GM21528 (cell line): Measurements from ENCODE around the gene ADCK2.
"Not testable (repeated sequence)": the region's sequence is repeated elsewhere in the genome, so short reads cannot be mapped to it uniquely, and the experiment has no call there.

Experiments
- ATAC-seq: cut with Tn5 transposase; IDR thresholded peaks from one replicate; pipeline ENCODE4 v1.9.1; 2021; ENCODE audit warnings: mild to moderate bottlenecking, moderate library complexity; ENCODE audit not compliant: unreplicated experiment, low FRiP score

Gene ADCK2

DNA sequence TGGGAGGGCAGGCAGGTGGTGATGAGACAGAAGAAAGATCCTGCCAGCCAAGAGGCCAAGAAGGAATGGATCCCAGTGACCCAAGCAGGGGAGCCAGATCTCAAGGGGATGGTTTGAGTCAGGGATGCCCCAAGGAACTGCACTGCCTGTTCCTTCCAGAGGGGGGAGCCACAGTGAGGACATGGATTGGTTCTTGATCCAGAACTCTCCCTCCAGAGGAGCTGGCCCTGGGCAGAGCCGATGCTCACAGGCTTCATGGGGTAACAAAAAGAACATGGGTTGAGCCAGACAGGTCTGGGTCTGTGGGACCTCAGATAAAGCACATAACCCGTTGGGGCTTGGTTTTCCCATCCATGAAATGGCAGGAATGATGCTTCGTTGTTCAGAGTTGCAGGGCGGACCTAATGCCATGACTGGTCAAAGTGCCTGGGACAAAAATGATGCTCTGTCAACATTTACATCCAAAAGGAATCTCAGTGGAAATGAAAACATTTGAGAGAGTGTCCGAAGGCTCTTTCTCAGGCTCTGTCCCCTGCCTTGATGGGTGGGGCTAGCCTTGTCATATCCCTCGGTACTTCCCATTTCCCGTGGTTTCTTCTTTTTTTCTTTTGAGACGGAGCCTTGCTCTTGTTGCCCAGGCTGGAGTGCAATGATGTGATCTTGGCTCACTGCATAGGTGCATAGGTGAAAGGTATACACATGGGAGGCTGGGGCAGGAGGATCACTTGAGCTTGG, 27.4 kb upstream of the ADCK2 start:
- no peak for ATAC-seq

DNA sequence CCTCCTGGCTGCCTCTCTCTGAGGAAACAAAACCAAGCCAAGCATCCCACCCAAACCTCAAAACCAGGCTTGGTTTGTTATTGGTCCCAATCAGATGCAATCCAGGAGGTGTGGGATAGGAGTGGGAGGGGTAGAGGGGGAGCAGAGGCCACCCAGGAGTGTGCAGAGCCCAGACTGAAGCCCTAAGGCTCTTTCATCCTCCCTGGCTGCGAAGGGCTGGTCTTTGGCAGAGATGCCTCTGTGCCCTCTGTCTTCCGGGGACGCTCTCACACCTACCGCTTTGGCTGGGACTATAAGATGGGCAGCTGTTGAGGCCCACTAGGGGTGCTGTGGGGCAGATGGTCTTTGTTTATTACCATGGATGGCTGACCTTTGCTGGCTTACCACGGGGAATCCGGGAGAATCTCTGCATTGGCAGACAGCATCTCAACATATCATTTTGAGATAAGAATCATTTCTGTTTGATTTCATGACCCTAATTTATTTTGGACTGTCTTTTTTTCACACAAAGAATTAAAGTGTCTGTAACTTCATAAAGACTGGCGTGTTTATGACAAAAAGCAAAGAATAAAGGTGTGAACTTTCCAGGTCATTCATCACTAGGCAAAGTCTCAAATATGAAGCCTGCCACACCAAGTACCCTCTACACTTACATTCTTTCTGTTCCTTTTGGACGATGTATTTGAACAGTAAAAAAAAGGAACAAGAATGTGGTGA, 25.7 kb upstream of the ADCK2 start:
- peak; percentile 68 for ATAC-seq

DNA sequence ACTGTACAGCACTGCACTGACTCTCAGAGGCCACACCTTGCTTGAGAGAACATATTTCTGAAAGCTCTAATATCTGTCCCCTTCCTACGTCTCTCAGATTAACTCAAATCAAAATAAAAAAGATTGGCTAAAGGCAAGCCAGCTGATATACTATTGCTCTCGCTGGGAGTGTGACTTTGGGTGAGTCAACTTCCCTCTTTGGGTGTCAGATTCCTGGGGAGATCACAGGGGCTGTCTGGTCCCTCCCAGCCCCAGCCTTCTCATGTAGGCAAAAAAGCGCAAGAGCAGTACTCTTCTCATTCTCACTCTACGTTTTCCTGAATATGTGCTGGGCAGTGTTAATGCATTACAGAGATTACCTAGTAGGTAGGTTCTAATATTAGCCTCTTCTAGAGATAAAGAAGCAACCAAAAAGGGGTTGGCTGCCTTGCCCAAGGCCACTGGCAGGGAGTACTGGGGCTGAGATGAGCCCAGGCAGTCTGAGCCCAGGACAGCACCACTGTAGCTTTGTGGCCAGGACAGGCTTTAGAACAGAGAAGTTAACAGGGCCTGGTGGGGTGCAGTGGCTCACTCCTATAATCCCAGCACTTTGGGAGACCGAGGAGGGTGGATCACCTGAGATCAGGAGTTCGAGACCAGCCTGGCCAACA, 23.1 kb upstream of the ADCK2 start:
- ATAC-seq = no peak

DNA sequence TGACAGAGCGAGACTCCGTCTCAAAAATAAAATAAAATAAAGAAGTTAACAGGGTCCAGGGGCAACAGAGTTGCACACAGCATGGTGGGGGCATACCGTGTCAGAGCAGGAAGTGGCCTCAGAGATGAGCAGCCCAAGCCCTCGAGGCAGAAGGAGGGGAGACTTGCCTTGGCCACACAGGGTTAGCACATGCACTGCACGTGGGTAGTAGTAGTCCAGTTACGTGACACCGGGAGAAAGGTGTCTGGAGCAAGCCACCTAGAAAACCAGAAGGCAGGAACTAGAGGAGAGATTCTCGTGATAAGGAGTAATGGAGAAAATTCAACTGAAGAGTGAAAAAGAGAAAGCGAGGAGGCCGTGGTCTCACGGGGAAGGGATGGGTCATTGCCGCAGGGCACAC, 22.4 kb upstream of the ADCK2 start:
- no peak for ATAC-seq

DNA sequence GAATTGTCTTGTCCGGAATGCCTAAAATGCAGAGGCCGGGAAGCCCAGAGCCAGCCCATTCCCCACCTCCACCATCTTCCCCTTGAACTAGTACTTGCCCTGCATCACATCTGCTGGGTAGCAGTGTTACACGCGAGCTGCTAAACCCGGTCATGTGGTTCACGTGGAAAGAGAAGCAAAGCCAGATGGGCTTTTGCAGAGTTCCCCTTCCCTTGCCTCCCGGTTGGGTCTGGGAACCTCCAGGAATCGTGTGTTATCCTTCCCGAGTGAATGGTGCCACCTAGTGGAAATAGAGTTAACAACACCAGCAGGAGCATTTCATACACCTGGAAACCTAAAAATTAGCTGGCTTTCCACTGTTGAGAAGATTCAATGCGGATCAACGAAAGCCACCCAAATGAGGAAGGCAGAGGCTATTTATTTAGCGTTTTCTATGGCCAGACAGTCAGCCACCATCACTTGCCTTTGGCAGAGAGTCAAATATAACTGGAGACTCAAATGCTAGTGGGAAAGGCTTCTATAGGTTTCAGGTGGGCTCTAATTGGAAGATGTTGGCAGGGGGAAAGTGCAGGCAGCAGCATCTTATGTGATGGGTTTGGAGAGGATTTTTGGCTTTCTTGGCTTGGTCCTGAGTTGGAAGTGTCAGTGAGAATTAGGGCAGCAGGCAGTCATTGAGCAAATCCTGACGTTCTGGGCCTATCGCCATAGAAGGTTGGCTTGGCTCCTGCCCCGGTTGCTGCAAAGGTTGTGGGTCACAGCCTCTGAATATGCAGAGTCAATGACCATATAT, 19.2 kb upstream of the ADCK2 start:
- ATAC-seq = no peak

DNA sequence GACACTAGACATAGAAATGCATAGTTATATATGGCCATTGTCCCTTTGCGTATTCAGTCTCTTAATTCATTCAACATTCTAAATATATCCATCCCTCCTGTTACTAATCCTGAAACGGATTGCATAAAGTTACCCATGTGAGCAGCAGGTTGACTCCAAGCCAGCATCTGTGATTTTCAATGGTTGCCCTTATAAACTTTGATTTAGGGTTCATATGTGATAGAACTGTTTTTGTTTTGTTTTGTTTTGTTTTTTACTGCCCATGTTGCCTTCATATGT, 18.7 kb upstream of the ADCK2 start:
- ATAC-seq = no peak

DNA sequence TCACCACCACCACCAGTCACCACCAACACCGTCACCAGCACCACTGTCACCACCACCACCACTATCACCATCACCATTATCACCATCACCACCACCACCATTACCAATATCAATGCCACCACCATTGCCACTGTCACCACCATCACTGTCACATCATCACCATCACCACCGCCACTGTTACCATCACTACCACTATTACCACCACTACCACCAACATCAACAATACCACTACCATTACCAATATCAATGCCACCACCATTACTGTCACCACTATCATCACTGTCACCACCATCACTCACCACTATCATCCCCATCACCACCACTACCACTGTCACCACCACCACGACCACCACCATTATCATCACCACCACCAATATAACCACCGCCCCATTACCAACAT, 18.1 kb upstream of the ADCK2 start:
- no peak for ATAC-seq

DNA sequence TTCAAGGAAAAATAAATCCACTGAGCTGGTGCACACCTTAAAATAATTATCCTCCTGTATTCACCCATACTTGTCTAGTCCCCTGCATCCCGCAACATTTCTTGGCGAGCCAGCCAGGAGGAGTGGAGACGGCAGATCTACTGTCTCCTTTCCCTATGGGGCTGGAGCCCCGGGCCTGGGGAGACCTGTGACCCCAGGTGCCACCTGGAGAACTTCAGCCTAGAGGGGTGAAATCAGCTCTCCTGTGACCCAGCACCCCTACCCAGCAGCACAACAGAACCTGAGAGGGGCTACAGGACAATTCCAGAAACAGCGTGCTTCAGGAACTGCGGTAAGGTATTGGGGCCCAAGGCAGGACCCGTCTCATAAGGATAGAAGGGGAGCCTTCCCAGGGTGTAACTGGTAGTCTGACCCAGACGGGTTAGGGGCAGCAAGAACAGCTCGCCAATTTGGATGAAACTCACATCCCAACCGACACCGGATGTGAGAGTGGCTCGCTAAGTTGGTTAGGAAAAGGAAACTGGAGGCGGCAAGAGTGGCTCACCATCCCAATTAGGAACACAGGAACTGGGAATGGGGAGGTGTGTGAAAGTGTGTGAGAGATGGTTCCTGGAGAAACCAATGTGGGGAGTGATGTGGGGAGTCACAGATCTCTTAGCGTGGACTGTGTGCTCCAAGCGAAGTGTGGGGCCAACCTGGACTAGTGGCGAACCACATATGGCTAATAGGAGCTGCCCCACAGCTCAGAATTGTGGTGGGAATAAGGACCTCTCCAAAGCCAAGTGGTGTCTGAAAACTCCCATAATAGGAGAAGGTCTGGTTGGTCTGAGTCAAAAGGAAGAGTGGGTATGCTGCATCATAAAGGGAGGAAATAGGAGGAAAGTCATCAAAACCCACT, 17.0 kb upstream of the ADCK2 start:
- no peak for ATAC-seq

DNA sequence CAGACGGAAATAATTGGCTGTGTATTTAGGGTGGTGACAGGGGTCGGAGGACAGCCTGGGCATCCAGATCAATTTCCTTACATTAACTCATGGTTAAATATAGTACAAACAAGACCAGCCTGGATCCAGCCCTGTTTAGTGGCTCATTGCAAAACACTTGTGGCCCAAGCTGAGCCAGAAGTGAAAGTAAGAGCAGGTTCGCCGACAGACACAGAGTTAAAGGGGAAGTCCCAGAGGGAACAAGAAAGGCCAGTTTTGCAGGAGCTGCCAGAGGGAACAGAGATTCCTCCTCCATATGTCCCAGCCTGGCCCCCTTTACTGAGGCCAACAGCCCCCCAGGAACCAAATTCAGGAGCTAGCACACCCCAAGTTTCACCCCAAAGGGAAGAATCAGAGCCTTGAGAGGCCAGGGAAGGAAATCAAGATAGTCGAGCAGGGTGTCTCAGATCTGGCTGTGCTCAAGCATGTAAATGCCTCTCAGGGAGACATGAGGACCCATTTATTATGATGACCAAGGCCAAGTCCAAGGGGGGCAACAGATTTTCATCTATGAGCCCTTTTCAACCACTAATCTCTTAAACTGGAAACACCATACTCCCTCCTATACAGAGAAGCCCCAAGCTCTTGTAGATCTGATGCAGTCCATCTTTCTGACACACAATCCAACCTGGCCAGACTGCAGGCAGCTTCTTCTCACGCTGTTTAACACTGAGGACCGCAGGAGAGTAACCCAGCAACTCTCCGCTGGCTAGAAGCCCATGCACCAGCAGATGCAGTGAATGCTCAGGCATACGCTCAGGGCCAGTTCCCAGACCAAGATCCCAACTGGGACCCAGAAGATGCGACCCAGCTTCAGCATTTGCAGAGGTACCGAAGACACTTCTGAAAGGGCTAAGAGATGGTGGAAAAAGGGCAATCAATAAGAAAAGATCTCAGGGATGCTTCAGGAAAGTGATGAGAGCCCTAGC, 15.9 kb upstream of the ADCK2 start:
- ATAC-seq = peak; percentile 95

DNA sequence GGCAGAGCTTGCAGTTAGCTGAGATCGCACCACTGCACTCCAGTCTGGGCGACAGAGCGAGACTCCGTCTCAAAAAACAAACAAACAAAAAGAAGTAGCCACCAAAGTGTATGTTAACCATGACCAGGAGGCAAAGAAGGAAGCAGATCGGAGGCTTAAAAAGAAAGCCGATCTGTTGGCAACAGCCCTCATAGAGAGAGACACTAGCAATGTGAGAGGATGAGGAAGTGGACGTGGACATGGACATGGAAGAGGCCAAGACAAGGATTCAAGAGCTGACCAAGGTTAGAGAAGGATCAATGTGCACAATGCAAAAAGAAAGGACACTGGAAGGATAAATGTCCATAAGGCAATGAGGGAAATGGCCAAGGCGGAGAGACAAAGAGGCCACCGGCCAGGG, 14.9 kb upstream of the ADCK2 start:
- no peak for ATAC-seq

DNA sequence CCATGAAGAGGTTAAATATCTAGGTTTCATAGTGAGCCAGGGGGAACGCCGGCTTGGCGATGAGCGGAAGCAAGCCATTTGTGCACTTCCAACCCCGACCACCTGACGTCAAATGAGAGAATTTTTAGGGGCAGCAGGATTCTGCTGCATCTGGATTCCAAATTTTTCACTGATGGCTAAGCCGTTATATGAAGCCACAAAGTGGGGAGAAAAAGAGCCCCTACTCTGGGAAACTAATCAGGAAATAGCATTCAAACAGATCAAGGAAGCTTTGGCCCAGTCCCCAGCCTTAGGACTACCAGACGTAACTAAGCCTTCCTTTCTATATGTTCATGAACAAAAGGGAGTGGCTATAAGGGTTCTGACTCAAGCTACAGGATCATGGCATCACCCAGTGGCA, 12.9 kb upstream of the ADCK2 start:
- ATAC-seq = no peak

DNA sequence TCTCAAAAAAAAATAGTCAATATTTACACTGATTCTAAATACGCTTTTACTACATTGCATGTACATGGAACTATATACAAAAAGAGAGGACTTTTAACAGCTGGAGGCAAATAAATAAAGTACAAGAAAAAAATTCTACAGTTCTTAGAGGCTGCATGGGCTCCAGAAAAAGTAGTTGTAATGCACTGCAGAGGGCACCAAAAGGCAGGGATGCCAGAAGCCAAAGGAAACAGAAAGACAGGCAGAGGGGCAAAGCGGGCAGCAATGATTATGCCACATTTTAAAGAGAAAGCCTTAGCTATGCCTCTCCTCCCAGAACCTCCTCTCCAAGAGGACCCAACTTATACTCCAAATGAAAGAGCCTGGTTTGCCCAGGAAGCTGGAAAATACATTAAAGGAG, 11.6 kb upstream of the ADCK2 start:
- ATAC-seq = no peak

DNA sequence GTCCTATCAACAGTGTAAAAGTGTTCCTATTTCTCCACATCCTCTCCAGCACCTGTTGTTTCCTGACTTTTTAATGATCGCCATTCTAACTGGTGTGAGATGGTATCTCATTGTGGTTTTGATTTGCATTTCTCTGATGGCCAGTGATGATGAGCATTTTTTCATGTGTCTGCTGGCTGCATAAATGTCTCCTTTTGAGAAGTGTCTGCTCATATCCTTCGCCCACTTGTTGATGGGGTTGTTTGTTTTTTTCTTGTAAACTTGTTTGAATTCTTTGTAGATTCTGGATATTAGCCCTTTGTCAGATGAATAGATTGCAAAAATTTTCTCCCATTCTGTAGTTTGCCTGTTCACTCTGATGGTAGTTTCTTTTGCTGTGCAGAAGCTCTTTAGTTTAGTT, 9.8 kb upstream of the ADCK2 start:
- not testable (repeated sequence) for ATAC-seq

DNA sequence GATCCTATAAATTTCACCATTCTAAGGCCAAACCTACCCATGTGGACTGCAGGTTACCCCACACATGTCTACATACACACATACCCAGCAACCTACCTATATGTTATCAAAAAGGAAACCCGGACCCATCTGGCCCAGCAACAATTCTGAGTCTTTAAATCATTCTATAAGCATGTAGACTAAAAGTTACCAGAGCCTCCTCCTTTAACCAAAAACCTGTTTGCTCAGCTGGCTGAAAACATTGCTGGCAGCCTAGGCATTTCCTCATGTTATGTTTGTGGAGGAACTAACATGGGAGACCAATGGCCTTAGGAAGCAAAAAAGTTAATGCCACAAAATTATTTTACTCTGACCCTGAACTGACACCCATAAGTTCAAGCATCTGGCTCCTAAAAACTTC, 5.3 kb upstream of the ADCK2 start:
- ATAC-seq = no peak

DNA sequence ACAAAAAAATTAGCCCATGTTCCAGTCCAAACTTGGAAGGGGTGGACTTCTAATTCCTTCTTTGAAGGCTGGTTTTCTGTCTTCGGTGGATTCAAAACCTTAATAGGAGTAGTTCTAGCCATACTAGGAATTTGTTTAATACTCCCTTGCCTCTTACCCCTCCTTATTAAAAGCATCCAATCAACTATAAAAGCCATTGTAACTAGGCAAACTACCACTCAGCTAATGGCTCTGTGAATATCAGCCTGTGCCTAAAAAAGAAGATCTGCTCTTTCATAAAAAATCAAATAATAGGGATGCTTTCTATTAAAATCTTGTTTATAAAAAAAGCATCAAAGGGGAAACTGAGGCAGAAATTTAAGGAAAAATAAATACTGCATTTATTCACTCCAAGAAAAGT, 4.1 kb upstream of the ADCK2 start:
- ATAC-seq = no peak

DNA sequence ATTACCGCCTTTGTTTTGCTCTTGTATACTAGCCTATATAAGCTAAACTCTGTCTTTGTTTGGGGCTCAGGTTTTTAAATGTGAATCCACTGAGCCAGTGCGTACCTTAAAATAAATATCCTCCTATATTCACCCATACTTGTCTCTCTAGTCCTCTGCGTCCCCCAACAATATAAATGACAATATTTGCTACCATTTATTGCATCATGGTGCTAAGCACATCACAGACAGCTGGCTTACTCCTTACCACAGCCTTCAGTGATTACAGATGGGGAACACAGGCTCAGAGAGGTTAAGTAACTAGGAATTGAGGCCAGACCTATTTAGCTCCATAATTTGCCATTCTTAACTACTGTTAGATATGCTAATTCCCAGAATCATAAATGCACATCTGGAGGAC, 3.4 kb upstream of the ADCK2 start:
- ATAC-seq = no peak

DNA sequence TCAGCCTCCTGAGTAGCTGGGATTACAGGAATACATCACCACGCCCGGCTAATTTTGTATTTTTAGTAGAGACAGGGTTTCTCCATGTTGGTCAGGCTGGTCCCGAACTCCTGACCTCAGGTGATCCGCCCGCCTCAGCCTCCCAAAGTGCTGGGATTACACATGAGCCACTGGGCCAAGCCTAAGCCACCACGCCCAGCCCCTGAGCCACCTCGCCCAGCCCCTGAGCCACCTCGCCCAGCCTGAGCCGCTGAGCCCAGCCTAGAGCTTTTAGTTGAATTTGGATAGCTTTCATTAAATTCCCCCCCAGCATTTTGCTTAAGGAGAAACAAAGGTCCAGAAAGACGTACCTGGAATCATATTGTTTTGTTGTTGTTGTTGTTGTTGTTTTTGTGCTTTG, 2.9 kb upstream of the ADCK2 start:
- ATAC-seq = not testable (repeated sequence)

DNA sequence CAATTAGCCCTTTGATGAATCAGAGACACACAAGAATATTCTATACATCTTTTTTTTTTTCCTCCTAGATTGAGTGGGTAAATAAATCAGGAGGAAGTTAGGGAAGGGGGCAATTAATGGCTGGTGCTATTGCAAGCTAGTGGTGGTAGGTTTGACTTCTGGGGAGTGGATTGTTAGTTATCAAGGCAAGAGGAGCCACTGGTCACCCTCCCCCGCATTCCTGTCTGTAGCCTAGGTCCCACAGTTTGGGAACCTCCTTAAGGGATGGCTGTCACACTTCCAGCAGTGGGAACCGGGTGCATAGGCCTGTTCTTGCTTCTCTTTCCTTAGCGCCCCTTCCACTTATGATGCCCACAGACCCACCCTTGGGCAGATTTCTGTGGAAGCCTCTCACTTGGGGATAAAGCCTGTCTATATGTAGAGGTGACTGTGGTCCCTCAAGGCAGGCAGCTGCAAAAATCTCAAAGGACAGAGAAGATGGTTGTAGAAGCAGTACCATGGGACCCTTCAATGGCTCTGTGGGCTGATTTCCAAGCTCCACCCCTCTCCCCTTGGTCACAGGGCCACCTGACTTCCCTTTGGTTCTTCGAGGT, 2.3 kb upstream of the ADCK2 start:
- ATAC-seq = no peak

DNA sequence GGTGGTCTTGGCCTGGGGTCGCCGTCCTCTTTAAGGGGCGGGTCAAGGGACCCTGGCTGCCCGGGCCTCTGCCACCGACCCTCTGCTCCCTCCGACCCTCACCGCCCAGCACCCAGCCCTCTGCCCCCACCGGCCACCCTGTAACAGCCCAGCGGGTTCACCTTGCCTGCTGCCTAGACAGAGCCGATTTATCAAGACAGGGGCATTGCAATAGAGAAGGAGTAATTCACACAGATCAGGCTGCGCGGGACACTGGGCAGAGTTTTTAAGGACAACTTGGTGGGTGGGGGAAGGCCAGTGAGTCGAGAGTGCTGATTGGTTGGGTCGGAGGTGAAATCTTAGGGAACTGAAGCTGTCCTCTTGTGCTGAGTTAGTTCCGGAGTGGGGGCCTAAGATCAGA, 779 bp upstream of the ADCK2 start:
- no peak for ATAC-seq
